Ishikawa (cell line): Measurements from ENCODE around the gene CD79B.

Experiments
- CEBPB ChIP-seq: IDR thresholded peaks from 2 replicates; pipeline ENCODE4 v1.6.1; 2012
- CREB1 ChIP-seq: IDR thresholded peaks from 2 replicates; pipeline ENCODE4 v1.6.1; 2012; ENCODE audit warnings: low read depth
- EGR1 ChIP-seq: IDR thresholded peaks from 2 replicates; pipeline ENCODE4 v1.6.1; 2012
- EP300 ChIP-seq: IDR thresholded peaks from 2 replicates; pipeline ENCODE4 v1.6.1; 2012; ENCODE audit warnings: borderline replicate concordance
- FOXM1 ChIP-seq: IDR thresholded peaks from 2 replicates; pipeline ENCODE4 v1.6.1; 2012; ENCODE audit warnings: low read depth, borderline replicate concordance
- NFIC ChIP-seq: IDR thresholded peaks from 2 replicates; pipeline ENCODE4 v1.6.1; 2012
- RAD21 ChIP-seq: IDR thresholded peaks from 2 replicates; pipeline ENCODE4 v1.6.1; 2012; ENCODE audit warnings: low read depth
- TAF1 ChIP-seq: IDR thresholded peaks from 2 replicates; pipeline ENCODE4 v1.6.1; 2012; ENCODE audit warnings: low read depth, mild to moderate bottlenecking
- TCF12 ChIP-seq: IDR thresholded peaks from 2 replicates; pipeline ENCODE4 v1.6.1; 2012; ENCODE audit warnings: low read depth
- TEAD4 ChIP-seq: IDR thresholded peaks from 2 replicates; pipeline ENCODE4 v1.6.1; 2012
- YY1 ChIP-seq: IDR thresholded peaks from 2 replicates; pipeline ENCODE4 v1.6.1; 2012; ENCODE audit warnings: low read depth
- ZBTB7A ChIP-seq: IDR thresholded peaks from 2 replicates; pipeline ENCODE4 v1.6.1; 2012; ENCODE audit warnings: low read depth
- TF ChIP-seq, protein P1 (sequence below): IDR thresholded peaks from 2 replicates; pipeline ENCODE4 v1.6.1; 2012; ENCODE audit warnings: low read depth, mild to moderate bottlenecking
- TF ChIP-seq, protein P2 (sequence below): IDR thresholded peaks from 2 replicates; pipeline ENCODE4 v1.6.1; 2012
- TF ChIP-seq, protein P3 (sequence below): IDR thresholded peaks from 2 replicates; pipeline ENCODE4 v1.6.1; 2012

Gene CD79B

DNA sequence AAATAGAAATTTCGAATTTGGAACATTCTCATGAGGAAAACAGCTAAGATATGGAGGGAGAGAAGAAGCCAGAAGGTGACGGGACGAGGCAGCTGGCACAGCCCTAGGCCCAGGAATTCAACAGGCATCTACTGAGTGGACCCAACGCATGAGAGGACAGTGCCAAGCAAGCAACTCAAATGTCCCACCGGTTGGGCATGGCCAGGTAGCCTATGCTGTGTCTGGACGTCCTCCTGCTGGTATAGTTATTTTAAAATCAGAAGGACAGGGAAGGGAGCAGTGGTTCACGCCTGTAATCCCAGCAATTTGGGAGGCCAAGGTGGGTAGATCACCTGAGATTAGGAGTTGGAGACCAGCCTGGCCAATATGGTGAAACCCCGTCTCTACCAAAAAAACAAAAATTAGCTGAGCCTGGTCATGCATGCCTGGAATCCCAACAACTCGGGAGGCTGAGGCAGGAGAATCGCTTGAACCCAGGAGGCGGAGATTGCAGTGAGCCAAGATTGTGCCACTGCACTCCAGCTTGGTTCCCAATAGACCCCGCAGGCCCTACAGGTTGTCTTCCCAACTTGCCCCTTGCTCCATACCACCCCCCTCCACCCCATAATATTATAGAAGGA is 15.5 kb downstream of the CD79B start:
- TF ChIP-seq, protein P1, sequence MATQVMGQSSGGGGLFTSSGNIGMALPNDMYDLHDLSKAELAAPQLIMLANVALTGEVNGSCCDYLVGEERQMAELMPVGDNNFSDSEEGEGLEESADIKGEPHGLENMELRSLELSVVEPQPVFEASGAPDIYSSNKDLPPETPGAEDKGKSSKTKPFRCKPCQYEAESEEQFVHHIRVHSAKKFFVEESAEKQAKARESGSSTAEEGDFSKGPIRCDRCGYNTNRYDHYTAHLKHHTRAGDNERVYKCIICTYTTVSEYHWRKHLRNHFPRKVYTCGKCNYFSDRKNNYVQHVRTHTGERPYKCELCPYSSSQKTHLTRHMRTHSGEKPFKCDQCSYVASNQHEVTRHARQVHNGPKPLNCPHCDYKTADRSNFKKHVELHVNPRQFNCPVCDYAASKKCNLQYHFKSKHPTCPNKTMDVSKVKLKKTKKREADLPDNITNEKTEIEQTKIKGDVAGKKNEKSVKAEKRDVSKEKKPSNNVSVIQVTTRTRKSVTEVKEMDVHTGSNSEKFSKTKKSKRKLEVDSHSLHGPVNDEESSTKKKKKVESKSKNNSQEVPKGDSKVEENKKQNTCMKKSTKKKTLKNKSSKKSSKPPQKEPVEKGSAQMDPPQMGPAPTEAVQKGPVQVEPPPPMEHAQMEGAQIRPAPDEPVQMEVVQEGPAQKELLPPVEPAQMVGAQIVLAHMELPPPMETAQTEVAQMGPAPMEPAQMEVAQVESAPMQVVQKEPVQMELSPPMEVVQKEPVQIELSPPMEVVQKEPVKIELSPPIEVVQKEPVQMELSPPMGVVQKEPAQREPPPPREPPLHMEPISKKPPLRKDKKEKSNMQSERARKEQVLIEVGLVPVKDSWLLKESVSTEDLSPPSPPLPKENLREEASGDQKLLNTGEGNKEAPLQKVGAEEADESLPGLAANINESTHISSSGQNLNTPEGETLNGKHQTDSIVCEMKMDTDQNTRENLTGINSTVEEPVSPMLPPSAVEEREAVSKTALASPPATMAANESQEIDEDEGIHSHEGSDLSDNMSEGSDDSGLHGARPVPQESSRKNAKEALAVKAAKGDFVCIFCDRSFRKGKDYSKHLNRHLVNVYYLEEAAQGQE, result no peak
- TF ChIP-seq TEAD4 (no peak), EGR1 (no peak), ZBTB7A (no peak), YY1 (no peak), CREB1 (no peak)

DNA sequence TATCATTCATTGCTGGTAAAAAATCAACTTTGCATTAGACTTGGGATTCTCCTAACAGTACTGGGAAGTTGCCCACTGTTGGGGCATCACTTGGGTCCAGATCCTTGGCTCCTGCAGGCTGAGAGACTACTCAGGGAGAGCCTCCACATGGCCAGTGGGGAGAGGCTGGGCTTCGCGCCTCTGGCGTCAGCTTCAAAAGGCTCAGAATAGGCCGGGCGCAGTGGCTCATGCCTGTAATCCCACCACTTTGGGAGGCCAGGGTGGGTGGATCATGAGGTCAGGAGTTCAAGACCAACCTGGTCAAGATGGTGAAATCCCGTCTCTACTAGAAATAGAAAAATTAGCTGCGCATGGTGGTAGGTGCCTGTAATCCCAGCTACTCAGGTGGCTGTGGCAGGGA is 17.7 kb downstream of the CD79B start:
- TF ChIP-seq CREB1 (no peak), ZBTB7A (no peak), TAF1 (no peak), TEAD4 (no peak), RAD21 (no peak), EGR1 (no peak)
- TF ChIP-seq, protein P2, sequence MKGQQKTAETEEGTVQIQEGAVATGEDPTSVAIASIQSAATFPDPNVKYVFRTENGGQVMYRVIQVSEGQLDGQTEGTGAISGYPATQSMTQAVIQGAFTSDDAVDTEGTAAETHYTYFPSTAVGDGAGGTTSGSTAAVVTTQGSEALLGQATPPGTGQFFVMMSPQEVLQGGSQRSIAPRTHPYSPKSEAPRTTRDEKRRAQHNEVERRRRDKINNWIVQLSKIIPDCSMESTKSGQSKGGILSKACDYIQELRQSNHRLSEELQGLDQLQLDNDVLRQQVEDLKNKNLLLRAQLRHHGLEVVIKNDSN, result no peak

DNA sequence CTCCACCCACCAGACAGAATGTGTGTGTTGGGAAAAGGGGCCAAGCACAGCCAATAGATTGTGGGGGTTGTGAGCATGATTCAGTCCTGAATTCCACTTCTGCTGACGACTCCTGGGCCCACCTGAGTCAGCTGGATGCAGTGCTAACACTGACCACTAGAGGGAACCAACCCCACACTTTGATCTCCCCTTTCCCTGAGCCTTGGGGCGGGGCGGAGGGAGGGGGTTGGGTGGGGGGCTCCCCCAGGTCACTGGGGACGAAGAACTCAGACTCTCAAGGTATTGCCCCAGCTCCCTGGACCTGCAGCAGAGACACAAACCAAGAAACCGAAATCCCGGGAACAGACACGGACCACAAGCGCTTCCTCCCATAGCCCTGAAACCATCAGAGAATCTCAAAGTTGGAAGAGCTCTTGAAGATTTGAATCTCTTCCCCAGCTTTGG is 20.5 kb downstream of the CD79B start:
- TF ChIP-seq, protein P3, sequence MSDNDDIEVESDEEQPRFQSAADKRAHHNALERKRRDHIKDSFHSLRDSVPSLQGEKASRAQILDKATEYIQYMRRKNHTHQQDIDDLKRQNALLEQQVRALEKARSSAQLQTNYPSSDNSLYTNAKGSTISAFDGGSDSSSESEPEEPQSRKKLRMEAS, result no peak
- TF ChIP-seq FOXM1, result no peak
- no peak for TF ChIP-seq CREB1
- TF ChIP-seq, protein P2, result no peak
- TF ChIP-seq RAD21, result peak; percentile 73

DNA sequence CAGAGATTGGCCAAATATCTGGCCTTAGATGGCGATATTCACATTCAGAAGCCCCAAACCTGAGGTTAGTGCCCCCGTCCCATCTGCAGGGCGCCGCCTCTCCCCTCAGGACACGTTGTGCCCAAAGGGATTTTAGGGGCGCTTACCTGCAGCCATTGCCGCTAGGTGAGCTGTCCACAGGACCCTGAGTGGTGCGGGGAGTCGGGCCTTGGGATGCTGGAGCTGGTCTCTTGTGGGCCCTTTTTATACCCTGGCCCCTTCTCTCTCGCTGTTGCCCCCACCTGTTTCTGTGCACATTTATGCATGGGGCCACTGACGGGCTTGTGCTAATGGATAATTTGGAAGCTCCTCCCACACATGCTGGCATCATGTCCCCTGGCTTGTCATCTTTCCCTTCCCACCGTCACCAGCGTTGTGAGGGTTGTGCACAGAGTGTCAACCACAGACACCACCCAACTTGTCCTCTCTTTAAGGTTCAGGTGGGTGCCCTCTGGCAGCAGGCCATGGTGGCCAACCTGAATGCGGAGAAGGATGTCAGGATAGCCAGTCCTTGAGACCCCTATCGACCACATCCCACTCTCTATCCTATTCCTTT is 21.0 kb downstream of the CD79B start, which contains the start of gene CSHL1:
Gene CSHL1 (minus strand): TSS at position 218 of the 595 bp plus-strand sequence. CDS start 62 bp downstream, at position 156.
- TF ChIP-seq, protein P1, result no peak
- TF ChIP-seq, protein P3, result no peak
- TF ChIP-seq TCF12 (no peak), CEBPB (no peak)

DNA sequence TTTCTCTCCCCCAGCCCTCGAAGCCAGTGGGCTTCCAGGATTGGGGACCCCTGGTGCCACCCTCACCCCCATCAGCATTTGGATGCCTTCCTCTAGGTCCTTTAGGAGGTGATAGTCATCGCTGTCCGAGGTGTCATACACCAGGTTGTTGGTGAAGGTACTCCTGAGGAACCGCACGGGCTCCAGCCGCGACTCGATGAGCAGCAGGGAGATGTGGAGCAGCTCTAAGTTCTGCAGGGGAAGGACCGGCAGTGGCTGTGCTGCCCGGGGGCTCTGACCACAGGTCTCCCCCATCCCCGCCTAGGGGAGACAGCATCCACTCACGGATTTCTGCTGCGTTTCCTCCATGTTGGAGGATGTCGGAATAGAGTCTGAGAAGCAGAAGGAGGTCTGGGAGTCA is 22.0 kb downstream of the CD79B start:
- TF ChIP-seq, protein P2, result no peak
- TF ChIP-seq EP300 (no peak), NFIC (no peak), FOXM1 (no peak), YY1 (no peak), TEAD4 (no peak), CREB1 (no peak), RAD21 (no peak), CEBPB (no peak), ZBTB7A (no peak)
- TF ChIP-seq, protein P1, result no peak
